Liver (tissue), 9 donors: Measurements from ENCODE around the gene PYCARD. TPM values are rescaled to one million over a fixed set of nuclear protein-coding genes. Genes with fewer than 3 reads are reported as not detected.
"Not testable (repeated sequence)": the region's sequence is repeated elsewhere in the genome, so short reads cannot be mapped to it uniquely, and the experiment has no call there.

Experiments used
- DNase-seq: peaks from one replicate; pipeline ENCODE4 v3.0.0-alpha.2; 2017; ENCODE audit warnings: low spot score
- H3K27ac ChIP-seq, 2 donors: one replicate each; pipeline ENCODE4 v1.7.0; 2013; ENCODE audit warnings: inconsistent platforms in 2 of 2, low read length in 2 of 2, control low read depth in 1 of 2, low read depth in 1 of 2, mild to moderate bottlenecking in 1 of 2
- H3K27me3 ChIP-seq, 4 donors: one replicate each; pipeline versions ENCODE4 v1.6.1 to v1.7.0; 2013; ENCODE audit warnings: low read length in 3 of 4, inconsistent platforms in 1 of 4, mild to moderate bottlenecking in 1 of 4, moderate library complexity in 1 of 4; ENCODE audit not compliant: control insufficient read depth in 4 of 4, insufficient read depth in 4 of 4
- H3K36me3 ChIP-seq, 4 donors: one replicate each; pipeline versions ENCODE4 v1.6.1 to v1.7.0; 2013; ENCODE audit warnings: low read length in 3 of 4, mild to moderate bottlenecking in 3 of 4, low read depth in 1 of 4, moderate library complexity in 1 of 4; ENCODE audit not compliant: control insufficient read depth in 4 of 4, insufficient read depth in 3 of 4
- H3K4me1 ChIP-seq, 4 donors: one replicate each; pipeline versions ENCODE4 v1.6.1 to v1.7.0; 2013; ENCODE audit warnings: low read length in 3 of 4, mild to moderate bottlenecking in 3 of 4, moderate library complexity in 1 of 4; ENCODE audit not compliant: control insufficient read depth in 4 of 4, insufficient read depth in 4 of 4
- H3K4me3 ChIP-seq, 3 donors: one replicate each; pipeline versions ENCODE4 v1.6.1 to v1.7.0; 2013; ENCODE audit warnings: low read length in 3 of 3, control low read depth in 1 of 3, low read depth in 1 of 3, mild to moderate bottlenecking in 1 of 3
- H3K9ac ChIP-seq, 2 donors: one replicate each; pipeline ENCODE4 v1.7.0; 2013; ENCODE audit warnings: low read length in 2 of 2, mild to moderate bottlenecking in 2 of 2, moderate library complexity in 2 of 2, control low read depth in 1 of 2, low read depth in 1 of 2
- H3K9me3 ChIP-seq, 4 donors: one replicate each; pipeline versions ENCODE4 v1.6.1 to v1.7.0; 2013; ENCODE audit warnings: low read length in 3 of 4; ENCODE audit not compliant: control insufficient read depth in 4 of 4
- EGR1 ChIP-seq, 2 donors: IDR thresholded peaks; 2 replicates each; pipeline ENCODE4 v1.6.1; 2016 to 2018; ENCODE audit warnings: antibody characterized with exemption in 2 of 2, low read depth in 2 of 2
- FOXA1 ChIP-seq: IDR thresholded peaks from 2 replicates; pipeline ENCODE4 v1.6.1; 2016; ENCODE audit warnings: antibody characterized with exemption
- FOXA2 ChIP-seq: IDR thresholded peaks from 2 replicates; pipeline ENCODE4 v1.6.1; 2016; ENCODE audit warnings: antibody characterized with exemption
- REST ChIP-seq: IDR thresholded peaks from 2 replicates; pipeline ENCODE4 v1.6.1; 2016; ENCODE audit warnings: antibody characterized with exemption, mild to moderate bottlenecking
- RXRA ChIP-seq, 2 donors: IDR thresholded peaks; 2 replicates each; pipeline ENCODE4 v1.6.1; 2017 to 2018; ENCODE audit warnings: antibody characterized with exemption in 2 of 2, mild to moderate bottlenecking in 1 of 2
- WGBS: extraction: QIAGEN DNeasy Blood & Tissue Kit; methylation state at CpG from one replicate; pipeline ENCODE4 v1.1.7; 2013; 5-methylcytosine and 5-hydroxymethylcytosine counted together
- polyA plus RNA-seq, 2 donors: library from polyadenylated mRNA; stranded (reverse) in 1 of 2; unstranded in 1 of 2; fragments of 200-250 nt in 1 of 2; fragments of >200 nt in 1 of 2; fragmentation: Nextera tagmentation in 1 of 2; extraction: Ambion mirVana in 1 of 2; gene quantifications; one replicate each; pipeline versions ENCODE4 v1.2.1 to v1.2.3, GENCODE V29; 2013 to 2015
- total RNA-seq, 2 donors: library from RNA; depleted of rRNA; stranded (reverse); fragments of >200 nt; gene quantifications; one replicate each; pipeline ENCODE4 v1.2.3, GENCODE V29; 2014
- TF ChIP-seq, protein P1 (sequence below): IDR thresholded peaks from 2 replicates; pipeline ENCODE4 v1.6.1; 2016; ENCODE audit warnings: antibody characterized with exemption
- TF ChIP-seq, protein P2 (sequence below): fragments of 150-350 bp; IDR thresholded peaks from 2 replicates; pipeline ENCODE4 v1.5.1; 2017; ENCODE audit warnings: improper control_type of control experiment, low read depth, low read length; ENCODE audit not compliant: missing input control
- TF ChIP-seq, protein P3 (sequence below): IDR thresholded peaks from 2 replicates; pipeline ENCODE4 v1.6.1; 2016; ENCODE audit warnings: antibody characterized with exemption
- donor health status: healthy.
- donor health status: healthy.
- donor health status: healthy.
- donor health status: healthy.
- donor health status: healthy.

The PYCARD gene
- total and polyA plus RNA-seq, 4 donors = 6.7 to 35.9 (median 10.8) TPM

DNA sequence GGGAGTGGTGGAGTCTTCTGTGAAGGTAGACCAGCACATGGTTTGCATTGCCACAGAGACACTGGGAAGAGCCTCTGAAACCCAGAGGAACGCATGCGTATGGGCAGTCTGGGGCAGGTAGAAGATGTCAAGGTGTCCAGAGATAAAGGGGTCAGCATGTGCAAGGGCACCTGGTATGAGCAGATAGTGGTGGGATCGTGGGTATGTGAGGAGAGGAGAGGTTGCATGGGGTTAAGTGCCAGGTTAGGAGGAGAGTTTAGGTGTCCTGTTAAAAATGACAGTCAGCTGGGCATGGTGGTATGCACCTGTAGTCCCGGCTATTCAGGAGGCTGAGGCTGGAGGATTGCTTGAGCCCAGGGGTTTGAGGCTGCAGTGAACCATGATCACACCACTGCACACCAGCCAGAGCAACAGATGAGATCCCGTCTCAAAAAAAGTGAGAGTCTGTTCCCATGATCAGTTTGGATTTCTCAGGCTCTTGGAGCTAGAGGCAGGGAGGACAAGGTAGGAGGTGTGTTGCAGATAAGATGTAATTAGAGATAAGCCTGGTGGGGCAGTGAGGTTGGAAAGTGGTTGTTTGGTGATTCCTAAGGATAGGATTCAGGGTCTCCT, 3.0 kb downstream of the PYCARD start (continued):
- no peak for TF ChIP-seq REST
- TF ChIP-seq EGR1 (IDR thresholded peaks at IDR 0.05; ENCODE audit: low read depth in 2 of 2) = no peak
- TF ChIP-seq RXRA (IDR thresholded peaks at IDR 0.05) = no peak
- no peak for TF ChIP-seq FOXA2
- TF ChIP-seq, protein P1, sequence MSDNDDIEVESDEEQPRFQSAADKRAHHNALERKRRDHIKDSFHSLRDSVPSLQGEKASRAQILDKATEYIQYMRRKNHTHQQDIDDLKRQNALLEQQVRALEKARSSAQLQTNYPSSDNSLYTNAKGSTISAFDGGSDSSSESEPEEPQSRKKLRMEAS = no peak
- TF ChIP-seq FOXA1 = no peak

- no peak overlapping the region for H3K4me3 ChIP-seq
- H3K9ac ChIP-seq = no peak overlapping the region
- 70% methylated on average over 7 of the region's 7 CpGs for WGBS
- no peaks in the 10 kb centered on the region for H3K27me3 ChIP-seq
- H3K36me3 ChIP-seq = peaks cover 8 to 16% (median 12%) of the 10 kb centered on the region in 4 donors
- no peaks in the 10 kb centered on the region for H3K9me3 ChIP-seq
- TF ChIP-seq, protein P2, sequence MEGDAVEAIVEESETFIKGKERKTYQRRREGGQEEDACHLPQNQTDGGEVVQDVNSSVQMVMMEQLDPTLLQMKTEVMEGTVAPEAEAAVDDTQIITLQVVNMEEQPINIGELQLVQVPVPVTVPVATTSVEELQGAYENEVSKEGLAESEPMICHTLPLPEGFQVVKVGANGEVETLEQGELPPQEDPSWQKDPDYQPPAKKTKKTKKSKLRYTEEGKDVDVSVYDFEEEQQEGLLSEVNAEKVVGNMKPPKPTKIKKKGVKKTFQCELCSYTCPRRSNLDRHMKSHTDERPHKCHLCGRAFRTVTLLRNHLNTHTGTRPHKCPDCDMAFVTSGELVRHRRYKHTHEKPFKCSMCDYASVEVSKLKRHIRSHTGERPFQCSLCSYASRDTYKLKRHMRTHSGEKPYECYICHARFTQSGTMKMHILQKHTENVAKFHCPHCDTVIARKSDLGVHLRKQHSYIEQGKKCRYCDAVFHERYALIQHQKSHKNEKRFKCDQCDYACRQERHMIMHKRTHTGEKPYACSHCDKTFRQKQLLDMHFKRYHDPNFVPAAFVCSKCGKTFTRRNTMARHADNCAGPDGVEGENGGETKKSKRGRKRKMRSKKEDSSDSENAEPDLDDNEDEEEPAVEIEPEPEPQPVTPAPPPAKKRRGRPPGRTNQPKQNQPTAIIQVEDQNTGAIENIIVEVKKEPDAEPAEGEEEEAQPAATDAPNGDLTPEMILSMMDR = no peak
- TF ChIP-seq, protein P3, sequence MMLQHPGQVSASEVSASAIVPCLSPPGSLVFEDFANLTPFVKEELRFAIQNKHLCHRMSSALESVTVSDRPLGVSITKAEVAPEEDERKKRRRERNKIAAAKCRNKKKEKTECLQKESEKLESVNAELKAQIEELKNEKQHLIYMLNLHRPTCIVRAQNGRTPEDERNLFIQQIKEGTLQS = no peak
- peaks cover 0 to 24% (median 13%) of the 10 kb centered on the region in 4 donors for H3K4me1 ChIP-seq
- no peak overlapping the region for H3K27ac ChIP-seq
- DNase-seq = no peak
Observed at GRCh38 chr16:31198207-31198882, 4.2 kb downstream of the PYCARD start.

- no peaks in the 10 kb centered on the region for H3K9me3 ChIP-seq
- DNase-seq = no peak
- peaks cover 0 to 12% (median 5%) of the 10 kb centered on the region in 4 donors for H3K4me1 ChIP-seq
- no peaks in the 10 kb centered on the region for H3K27me3 ChIP-seq
- H3K27ac ChIP-seq = no peak overlapping the region
- peaks cover 13 to 32% (median 24%) of the 10 kb centered on the region in 4 donors for H3K36me3 ChIP-seq
- 73% methylated on average over 17 of the region's 17 CpGs for WGBS
- no peak overlapping the region for H3K4me3 ChIP-seq
- TF ChIP-seq, protein P3 = no peak
- TF ChIP-seq REST = peak; percentile 36
- no peak overlapping the region for H3K9ac ChIP-seq
Observed at GRCh38 chr16:31196324-31197088, 6.1 kb downstream of the PYCARD start.

GRCh38 chr16:31195861-31196260, 6.7 kb downstream of the PYCARD start:
- 97% methylated on average over 11 of the region's 11 CpGs for WGBS

More at GRCh38 chr16:31195861-31196260, 6.7 kb downstream of the PYCARD start:
- DNase-seq, H3K9ac ChIP-seq, H3K4me3 ChIP-seq, H3K9me3 ChIP-seq, H3K27ac ChIP-seq, H3K4me1 ChIP-seq, H3K27me3 ChIP-seq: not testable (repeated sequence)
- H3K36me3 ChIP-seq = peaks cover 16 to 38% (median 31%) of the 10 kb centered on the region in 4 donors
